PC-9 (cell line): ENCODE data around the gene DLK1.

Experiments used
- EZH2 ChIP-seq: fragments of 200-600 bp; sonication (generic); IDR thresholded peaks from 2 replicates; pipeline ENCODE4 v1.8.0; 2017; ENCODE audit warnings: antibody characterized with exemption, low read depth
- TF ChIP-seq, protein P1 (sequence below): fragments of 200-600 bp; sonication (generic); conservative IDR thresholded peaks from 2 replicates; pipeline ENCODE4 v1.6.1; 2017; ENCODE audit warnings: mixed run types, antibody characterized with exemption, mild to moderate bottlenecking, moderate library complexity

GRCh38 chr14:100786576-100787219 lies 60.0 kb downstream of the DLK1 start:
- TF ChIP-seq, protein P1, sequence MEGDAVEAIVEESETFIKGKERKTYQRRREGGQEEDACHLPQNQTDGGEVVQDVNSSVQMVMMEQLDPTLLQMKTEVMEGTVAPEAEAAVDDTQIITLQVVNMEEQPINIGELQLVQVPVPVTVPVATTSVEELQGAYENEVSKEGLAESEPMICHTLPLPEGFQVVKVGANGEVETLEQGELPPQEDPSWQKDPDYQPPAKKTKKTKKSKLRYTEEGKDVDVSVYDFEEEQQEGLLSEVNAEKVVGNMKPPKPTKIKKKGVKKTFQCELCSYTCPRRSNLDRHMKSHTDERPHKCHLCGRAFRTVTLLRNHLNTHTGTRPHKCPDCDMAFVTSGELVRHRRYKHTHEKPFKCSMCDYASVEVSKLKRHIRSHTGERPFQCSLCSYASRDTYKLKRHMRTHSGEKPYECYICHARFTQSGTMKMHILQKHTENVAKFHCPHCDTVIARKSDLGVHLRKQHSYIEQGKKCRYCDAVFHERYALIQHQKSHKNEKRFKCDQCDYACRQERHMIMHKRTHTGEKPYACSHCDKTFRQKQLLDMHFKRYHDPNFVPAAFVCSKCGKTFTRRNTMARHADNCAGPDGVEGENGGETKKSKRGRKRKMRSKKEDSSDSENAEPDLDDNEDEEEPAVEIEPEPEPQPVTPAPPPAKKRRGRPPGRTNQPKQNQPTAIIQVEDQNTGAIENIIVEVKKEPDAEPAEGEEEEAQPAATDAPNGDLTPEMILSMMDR = no peak
- no peak for TF ChIP-seq EZH2
